C4-2B (cell line): Measurements from ENCODE around the gene TTC28.

Experiments used
- ZFX ChIP-seq: fragments of 450-650 bp; IDR thresholded peaks from 2 replicates; pipeline ENCODE4 v1.6.1; 2017
- TF ChIP-seq, protein P1 (sequence below): fragments of 450-650 bp; conservative IDR thresholded peaks from 2 replicates; pipeline ENCODE4 v1.5.1; 2017; ENCODE audit warnings: mild to moderate bottlenecking

DNA sequence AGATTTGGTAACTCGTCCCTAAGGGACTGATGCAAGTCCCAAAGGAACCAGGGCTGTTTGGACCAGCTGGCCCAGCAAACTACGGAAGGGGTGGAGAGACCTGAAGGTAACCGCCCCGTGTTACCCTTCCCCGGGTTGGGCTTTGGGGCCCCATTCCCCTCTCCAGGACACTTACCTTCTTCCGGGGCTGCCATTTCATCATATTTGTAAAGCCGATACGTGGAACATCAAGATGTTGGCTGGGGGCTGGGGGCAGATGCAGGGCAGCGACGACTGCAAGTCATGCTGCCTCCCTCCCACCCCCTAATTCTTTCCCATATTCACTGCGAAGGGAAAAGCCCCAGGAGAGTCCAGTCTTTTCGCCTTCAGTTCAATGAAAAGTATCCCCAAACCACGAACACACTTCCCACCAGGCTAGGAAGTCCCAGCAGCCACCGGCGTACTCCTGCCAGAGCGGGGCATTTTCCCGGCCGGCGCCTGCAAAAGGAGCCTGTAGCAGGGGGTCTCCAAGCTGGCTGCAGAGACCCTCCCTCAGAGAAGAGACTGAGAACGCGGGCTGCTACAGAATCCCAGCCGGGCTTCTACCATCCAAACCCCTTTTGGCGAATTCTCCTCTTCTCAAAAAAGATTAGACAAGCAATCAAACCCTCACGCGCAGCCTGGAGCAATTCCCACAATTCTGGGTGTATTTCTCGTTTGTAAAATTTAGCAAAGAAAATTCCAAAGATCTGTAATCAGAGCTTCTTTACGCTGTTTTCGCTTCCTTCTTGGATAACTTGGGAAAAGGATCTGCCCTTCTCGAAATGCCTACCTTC, 236.7 kb downstream of the TTC28 start:
- TF ChIP-seq, protein P1, sequence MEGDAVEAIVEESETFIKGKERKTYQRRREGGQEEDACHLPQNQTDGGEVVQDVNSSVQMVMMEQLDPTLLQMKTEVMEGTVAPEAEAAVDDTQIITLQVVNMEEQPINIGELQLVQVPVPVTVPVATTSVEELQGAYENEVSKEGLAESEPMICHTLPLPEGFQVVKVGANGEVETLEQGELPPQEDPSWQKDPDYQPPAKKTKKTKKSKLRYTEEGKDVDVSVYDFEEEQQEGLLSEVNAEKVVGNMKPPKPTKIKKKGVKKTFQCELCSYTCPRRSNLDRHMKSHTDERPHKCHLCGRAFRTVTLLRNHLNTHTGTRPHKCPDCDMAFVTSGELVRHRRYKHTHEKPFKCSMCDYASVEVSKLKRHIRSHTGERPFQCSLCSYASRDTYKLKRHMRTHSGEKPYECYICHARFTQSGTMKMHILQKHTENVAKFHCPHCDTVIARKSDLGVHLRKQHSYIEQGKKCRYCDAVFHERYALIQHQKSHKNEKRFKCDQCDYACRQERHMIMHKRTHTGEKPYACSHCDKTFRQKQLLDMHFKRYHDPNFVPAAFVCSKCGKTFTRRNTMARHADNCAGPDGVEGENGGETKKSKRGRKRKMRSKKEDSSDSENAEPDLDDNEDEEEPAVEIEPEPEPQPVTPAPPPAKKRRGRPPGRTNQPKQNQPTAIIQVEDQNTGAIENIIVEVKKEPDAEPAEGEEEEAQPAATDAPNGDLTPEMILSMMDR, result no peak
- no peak for TF ChIP-seq ZFX
